GM19099 (cell line): ENCODE data around the gene LIN7B.

Experiments used
- POLR2A ChIP-seq: IDR thresholded peaks from 3 replicates; pipeline ENCODE4 v1.6.1; 2011; ENCODE audit warnings: low read depth; ENCODE audit not compliant: insufficient read length; ENCODE audit errors: extremely low read depth

The LIN7B gene

GRCh38 chr19:49109051-49109450 lies 5.1 kb upstream of the LIN7B start:
- peak; percentile 10 for TF ChIP-seq POLR2A

GRCh38 chr19:49109569-49110233 lies 4.5 kb upstream of the LIN7B start:
- TF ChIP-seq POLR2A: peak; percentile 7

GRCh38 chr19:49110567-49110966 lies 3.6 kb upstream of the LIN7B start:
- no peak for TF ChIP-seq POLR2A

GRCh38 chr19:49111218-49111998 lies 2.8 kb upstream of the LIN7B start:
- no peak for TF ChIP-seq POLR2A

GRCh38 chr19:49114630-49115363 lies 627 bp downstream of the LIN7B start:
- no peak for TF ChIP-seq POLR2A

GRCh38 chr19:49116544-49116943 lies 2.4 kb downstream of the LIN7B start:
- no peak for TF ChIP-seq POLR2A

GRCh38 chr19:49117677-49118564 lies 3.8 kb downstream of the LIN7B start:
- no peak for TF ChIP-seq POLR2A

GRCh38 chr19:49118565-49119410 lies 4.6 kb downstream of the LIN7B start, which contains the start of gene C19orf73:
Gene C19orf73, minus strand, starts transcription at chr19:49119143. Its CDS starts 121 bp downstream, at chr19:49119022.
- peak; percentile 73 for TF ChIP-seq POLR2A

- TF ChIP-seq POLR2A: no peak
Observed at GRCh38 chr19:49119411-49120324, 5.5 kb downstream of the LIN7B start, which contains the start of gene PPFIA3. Gene PPFIA3, plus strand, starts transcription at chr19:49119544. Its CDS starts 8,330 bp downstream, at chr19:49127874.

GRCh38 chr19:49120325-49120683 lies 6.1 kb downstream of the LIN7B start:
- no peak for TF ChIP-seq POLR2A

- no peak for TF ChIP-seq POLR2A
Observed at GRCh38 chr19:49120868-49121267, 6.7 kb downstream of the LIN7B start.

GRCh38 chr19:49125025-49125731 lies 11.0 kb downstream of the LIN7B start:
- no peak for TF ChIP-seq POLR2A
